NT2/D1 (cell line): Measurements from ENCODE around the gene PTGER3.

Experiments
- YY1 ChIP-seq: IDR thresholded peaks from 2 replicates; pipeline ENCODE4 v1.6.1; 2011; ENCODE audit not compliant: insufficient read length, insufficient read depth
- ZNF274 ChIP-seq: IDR thresholded peaks from 2 replicates; pipeline ENCODE4 v1.6.1; 2011; ENCODE audit warnings: mild to moderate bottlenecking, low read depth, low read length

GRCh38 chr1:71018791-71019190 lies 28.8 kb downstream of the PTGER3 start:
- TF ChIP-seq YY1: no peak
- no peak for TF ChIP-seq ZNF274
